Psoas muscle (tissue), 8 donors: Measurements from ENCODE around the gene TAF12. TPM values are rescaled to one million over a fixed set of nuclear protein-coding genes. Genes with fewer than 3 reads are reported as not detected.

ENCODE experiments used
- ATAC-seq, 4 donors: fragments of 200-7000 bp; cut with Tn5 transposase; one replicate each; pipeline ENCODE4 v1.9.1; 2020; ENCODE audit warnings: moderate library complexity in 3 of 4, mild to moderate bottlenecking in 2 of 4
- DNase-seq, 2 donors: peaks; one replicate each; pipeline ENCODE4 v3.0.0-alpha.2; 2020
- H3K27ac ChIP-seq: fragments of 200-600 bp; one replicate; pipeline ENCODE4 v1.8.0; 2022
- H3K27me3 ChIP-seq, 3 donors: fragments of 200-600 bp in 1 of 3; one replicate each; pipeline versions ENCODE4 v1.6.1 to v1.8.0; 2013 to 2022; ENCODE audit warnings: low read length in 2 of 3, mild to moderate bottlenecking in 2 of 3, moderate library complexity in 1 of 3; ENCODE audit not compliant: insufficient read depth in 3 of 3
- H3K36me3 ChIP-seq, 2 donors: fragments of 200-600 bp in 1 of 2; one replicate each; pipeline versions ENCODE4 v1.6.1 to v1.8.0; 2013 to 2022; ENCODE audit warnings: low read depth in 1 of 2, mild to moderate bottlenecking in 1 of 2, moderate library complexity in 1 of 2; ENCODE audit not compliant: insufficient read depth in 1 of 2
- H3K4me1 ChIP-seq: fragments of 200-600 bp; one replicate; pipeline ENCODE4 v1.8.0; 2022
- H3K4me3 ChIP-seq: fragments of 200-600 bp; one replicate; pipeline ENCODE4 v1.8.0; 2022; ENCODE audit warnings: mild to moderate bottlenecking
- H3K9me3 ChIP-seq: fragments of 200-600 bp; one replicate; pipeline ENCODE4 v1.8.0; 2022
- CTCF ChIP-seq: fragments of 200-600 bp; IDR thresholded peaks from one replicate; pipeline ENCODE4 v1.8.0; 2022; ENCODE audit warnings: antibody characterized with exemption
- WGBS, 3 donors: extraction: QIAGEN DNeasy Blood & Tissue Kit; methylation state at CpG; one replicate each; pipeline versions ENCODE4 v1.1.6 to v1.1.7; 2013; 5-methylcytosine and 5-hydroxymethylcytosine counted together
- intact Hi-C, 2 donors: fragments of 100-400 bp; cut with DNase I; formaldehyde crosslinking; loops; one replicate each; pipeline versions ENCODE4 v1.11.0 to v1.14.2; 2022
- polyA plus RNA-seq, 3 donors: library from polyadenylated mRNA; stranded (reverse); fragments of 200-250 nt; gene quantifications; one replicate each; pipeline ENCODE4 v1.2.3, GENCODE V29; 2013
- total RNA-seq, 4 donors: library from RNA; stranded (reverse); fragmentation: NEBNext Ultra II Directional in 2 of 4; extraction: Animal tissue kit (Norgen Biotek cat#: 25700) in 2 of 4; gene quantifications; one replicate each; pipeline versions ENCODE4 v1.2.1 to v1.2.4, GENCODE V29; 2021 to 2023
- donor health status: healthy with polysubstance abuse.
- donor health status: DM: no; HTN: no; CAD: no; lungs with moderate emphysema.
- donor health status: Bipolar disorder and iron deficiency.
- donor health status: healthy.
- donor health status: DM: yes; HTN: yes; CAD: no.
- donor health status: DM: no; HTN: no; CAD: no.
- donor health status: DM: no; HTN: no; CAD: no.
- donor health status: DM: yes; HTN: yes; CAD: no.

Gene TAF12
- total and polyA plus RNA-seq, 7 donors, result 24.4 to 54.0 (median 30.3) TPM

DNA sequence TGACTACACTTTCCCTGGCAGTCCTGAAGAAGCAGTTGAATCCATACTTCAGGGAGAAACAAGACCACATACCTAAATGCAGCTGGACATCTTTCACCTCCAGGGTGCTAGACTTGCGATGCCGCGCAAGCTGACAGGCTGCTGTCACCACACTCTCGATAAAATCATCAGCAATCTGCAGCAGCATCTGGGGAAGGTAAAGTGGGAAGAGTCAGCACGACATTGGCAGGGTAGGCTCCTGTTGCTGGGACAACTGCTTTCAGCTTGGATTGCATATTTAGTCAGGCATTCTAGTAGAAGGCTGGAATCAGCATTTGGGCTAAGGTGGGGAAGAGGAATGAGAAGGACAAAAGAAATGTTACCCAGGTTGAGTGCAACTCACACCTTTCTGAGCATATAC, 29.7 kb downstream of the TAF12 start:
- H3K27ac ChIP-seq, result no peak overlapping the region
- ATAC-seq (no peak), DNase-seq (no peak)
- intact Hi-C loops, result no loop called here
- TF ChIP-seq CTCF, result no peak
- H3K4me1 ChIP-seq, result no peaks in the 10 kb centered on the region
- 93 to 94% (median 93%) methylated on average over 5 of the region's 5 CpGs for WGBS, 3 donors
- H3K36me3 ChIP-seq, result peaks cover 2 to 100% of the 10 kb centered on the region in 2 donors
- no peaks in the 10 kb centered on the region for H3K27me3 ChIP-seq
- H3K9me3 ChIP-seq, result no peaks in the 10 kb centered on the region
- H3K4me3 ChIP-seq, result no peak overlapping the region

DNA sequence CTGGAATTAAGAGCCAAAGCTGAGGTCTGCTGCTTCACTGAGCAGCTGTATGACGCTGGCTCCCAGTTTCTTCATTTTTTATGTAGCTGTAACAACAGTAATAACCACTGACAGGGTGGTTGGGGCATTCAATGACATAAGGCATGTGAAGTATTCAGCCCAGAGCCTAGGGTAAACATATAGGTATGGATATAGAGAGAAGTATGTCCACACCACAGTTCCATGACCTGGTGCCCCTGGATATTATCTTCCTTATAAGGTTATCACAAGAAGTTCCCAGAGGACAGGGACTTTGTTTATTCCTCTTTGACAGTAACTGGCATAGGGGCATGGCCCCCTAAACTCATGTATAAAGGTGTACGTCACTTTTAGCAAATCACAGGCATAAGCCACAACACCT, 36.1 kb downstream of the TAF12 start:
- H3K27me3 ChIP-seq, result no peaks in the 10 kb centered on the region
- no peak for ATAC-seq
- no peak overlapping the region for H3K4me3 ChIP-seq
- H3K27ac ChIP-seq, result no peak overlapping the region
- H3K36me3 ChIP-seq, result peaks cover 7 to 89% of the 10 kb centered on the region in 2 donors
- intact Hi-C loops, result no loop called here
- 76 to 90% (median 77%) methylated on average over 2 of the region's 2 CpGs for WGBS, 3 donors
- no peak for TF ChIP-seq CTCF
- no peaks in the 10 kb centered on the region for H3K9me3 ChIP-seq
- peaks cover 8% of the 10 kb centered on the region for H3K4me1 ChIP-seq
- DNase-seq, result no peak

- no peaks in the 10 kb centered on the region for H3K27me3 ChIP-seq
- H3K4me3 ChIP-seq, result no peak overlapping the region
- ATAC-seq (no peak), DNase-seq (no peak)
- H3K4me1 ChIP-seq, result peaks cover 13% of the 10 kb centered on the region
- 79 to 88% (median 83%) methylated on average over 6 of the region's 6 CpGs for WGBS, 3 donors
- H3K36me3 ChIP-seq, result peaks cover 5 to 76% of the 10 kb centered on the region in 2 donors
- no peak overlapping the region for H3K27ac ChIP-seq
- no peak for TF ChIP-seq CTCF
- no peaks in the 10 kb centered on the region for H3K9me3 ChIP-seq
- intact Hi-C loops, result loop anchor here (5.0 kb wide), 3 partner anchors 88 to 248 kb away; no protein-coding TSS in a partner anchor
Measured at GRCh38 chr1:28604962-28605361, 37.9 kb downstream of the TAF12 start.

DNA sequence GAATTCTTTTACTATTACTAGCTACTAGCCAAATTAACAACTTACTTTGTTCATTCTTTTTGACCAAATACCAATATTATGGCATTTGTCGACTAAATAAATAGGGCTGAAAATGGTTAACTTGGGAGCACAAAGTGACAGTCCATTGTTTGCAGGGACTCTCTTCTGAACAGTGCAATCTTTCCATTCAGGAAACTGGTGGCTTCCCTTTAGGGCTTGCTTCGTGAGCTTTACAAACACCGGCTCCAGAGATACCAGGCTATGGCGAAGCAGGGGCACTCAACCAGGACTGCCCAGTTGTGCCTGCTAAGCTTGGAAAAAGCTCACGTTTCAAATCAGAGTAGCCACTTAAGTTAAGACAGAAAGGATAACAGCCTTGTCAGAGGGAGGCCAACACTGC, 38.5 kb downstream of the TAF12 start:
- Histone ChIP-seq H3K27ac (no peak overlapping the region), H3K9me3 (no peaks in the 10 kb centered on the region), H3K4me1 (peaks cover 13% of the 10 kb centered on the region), H3K4me3 (no peak overlapping the region), H3K36me3 (peaks cover 5 to 71% of the 10 kb centered on the region in 2 donors), H3K27me3 (no peaks in the 10 kb centered on the region)
- ATAC-seq, result no peak
- intact Hi-C loops, result loop anchor here (5.0 kb wide), 3 partner anchors 87 to 247 kb away; no protein-coding TSS in a partner anchor
- no peak for DNase-seq
- WGBS, 3 donors, result 86% methylated on average over 5 of the region's 5 CpGs
- TF ChIP-seq CTCF, result no peak
